Mesothelial cell of epicardium (in vitro differentiated cells): Measurements from ENCODE around the gene AZU1. TPM values are rescaled to one million over a fixed set of nuclear protein-coding genes. Genes with fewer than 3 reads are reported as not detected.
"Not testable (repeated sequence)": the region's sequence is repeated elsewhere in the genome, so short reads cannot be mapped to it uniquely, and the experiment has no call there.

Experiments
- DNase-seq, 2 experiments: peaks; one replicate each; pipeline ENCODE4 v3.0.0; 2021; ENCODE audit warnings: low spot score in 2 of 2; ENCODE audit not compliant: unreplicated experiment in 2 of 2
- H3K27ac Mint-ChIP-seq: 2 replicates; pipeline ENCODE4 v1.8.0; 2021; ENCODE audit warnings: mixed read lengths
- H3K27me3 Mint-ChIP-seq: 2 replicates; pipeline ENCODE4 v1.8.0; 2021; ENCODE audit warnings: low read depth, mixed read lengths
- H3K36me3 Mint-ChIP-seq: 2 replicates; pipeline ENCODE4 v1.8.0; 2021; ENCODE audit warnings: mixed read lengths
- H3K4me1 Mint-ChIP-seq: 2 replicates; pipeline ENCODE4 v1.8.0; 2021; ENCODE audit warnings: mixed read lengths
- H3K4me3 Mint-ChIP-seq: 2 replicates; pipeline ENCODE4 v1.8.0; 2021; ENCODE audit warnings: mild to moderate bottlenecking, moderate library complexity, mixed read lengths
- H3K9me3 Mint-ChIP-seq: 2 replicates; pipeline ENCODE4 v1.8.0; 2021; ENCODE audit warnings: mixed read lengths
- total RNA-seq: library from RNA; stranded (reverse); gene quantifications from 3 replicates; pipeline ENCODE4 v1.2.1, GENCODE V29; 2021
- TF ChIP-seq, protein P1 (sequence below): fragments of 200-600 bp; sonication (generic); IDR thresholded peaks from one replicate; pipeline ENCODE4 v1.5.0; 2021; ENCODE audit warnings: antibody characterized with exemption; ENCODE audit not compliant: unreplicated experiment

AZU1 gene
- total RNA-seq, 1 donor from 2014 or later = 6.7 TPM

DNA sequence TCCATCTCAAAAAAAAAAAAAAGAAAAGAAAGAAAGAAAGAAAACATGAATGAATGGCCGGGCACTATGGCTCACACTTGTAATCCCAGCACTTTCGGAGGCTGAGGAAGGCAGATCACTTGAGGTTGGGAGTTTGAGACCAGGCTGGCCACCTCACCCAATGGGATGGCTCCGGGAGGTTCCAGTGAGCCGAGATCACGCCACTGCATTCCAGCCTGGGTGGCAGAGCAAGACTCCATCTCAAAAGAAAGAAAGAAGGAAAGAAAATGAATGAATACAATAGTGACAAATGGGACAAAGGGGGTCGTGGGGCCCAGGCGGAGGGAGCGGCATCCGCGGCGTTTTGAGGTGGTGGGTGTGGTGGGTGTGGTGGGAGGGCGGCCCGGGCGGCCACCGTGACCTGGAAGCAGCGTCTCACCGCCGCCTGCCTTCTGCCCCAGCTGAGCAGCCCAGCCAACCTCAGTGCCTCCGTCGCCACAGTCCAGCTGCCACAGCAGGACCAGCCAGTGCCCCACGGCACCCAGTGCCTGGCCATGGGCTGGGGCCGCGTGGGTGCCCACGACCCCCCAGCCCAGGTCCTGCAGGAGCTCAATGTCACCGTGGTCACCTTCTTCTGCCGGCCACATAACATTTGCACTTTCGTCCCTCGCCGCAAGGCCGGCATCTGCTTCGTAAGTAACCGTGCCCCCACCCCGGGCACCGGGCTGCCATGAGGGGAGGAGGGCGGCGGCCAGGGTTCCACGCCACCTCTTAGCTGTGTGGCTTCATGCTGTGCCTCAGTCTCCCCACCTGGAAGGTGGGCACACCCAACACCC lies 18.3 kb downstream of the AZU1 start:
- no peak for DNase-seq
- Mint-ChIP-seq H3K4me3 (no peak overlapping the region), H3K36me3 (no peaks in the 10 kb centered on the region), H3K27me3 (peaks cover 32% of the 10 kb centered on the region), H3K4me1 (peaks cover 10% of the 10 kb centered on the region), H3K27ac (no peak overlapping the region), H3K9me3 (no peaks in the 10 kb centered on the region)
- TF ChIP-seq, protein P1, sequence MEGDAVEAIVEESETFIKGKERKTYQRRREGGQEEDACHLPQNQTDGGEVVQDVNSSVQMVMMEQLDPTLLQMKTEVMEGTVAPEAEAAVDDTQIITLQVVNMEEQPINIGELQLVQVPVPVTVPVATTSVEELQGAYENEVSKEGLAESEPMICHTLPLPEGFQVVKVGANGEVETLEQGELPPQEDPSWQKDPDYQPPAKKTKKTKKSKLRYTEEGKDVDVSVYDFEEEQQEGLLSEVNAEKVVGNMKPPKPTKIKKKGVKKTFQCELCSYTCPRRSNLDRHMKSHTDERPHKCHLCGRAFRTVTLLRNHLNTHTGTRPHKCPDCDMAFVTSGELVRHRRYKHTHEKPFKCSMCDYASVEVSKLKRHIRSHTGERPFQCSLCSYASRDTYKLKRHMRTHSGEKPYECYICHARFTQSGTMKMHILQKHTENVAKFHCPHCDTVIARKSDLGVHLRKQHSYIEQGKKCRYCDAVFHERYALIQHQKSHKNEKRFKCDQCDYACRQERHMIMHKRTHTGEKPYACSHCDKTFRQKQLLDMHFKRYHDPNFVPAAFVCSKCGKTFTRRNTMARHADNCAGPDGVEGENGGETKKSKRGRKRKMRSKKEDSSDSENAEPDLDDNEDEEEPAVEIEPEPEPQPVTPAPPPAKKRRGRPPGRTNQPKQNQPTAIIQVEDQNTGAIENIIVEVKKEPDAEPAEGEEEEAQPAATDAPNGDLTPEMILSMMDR = no peak

DNA sequence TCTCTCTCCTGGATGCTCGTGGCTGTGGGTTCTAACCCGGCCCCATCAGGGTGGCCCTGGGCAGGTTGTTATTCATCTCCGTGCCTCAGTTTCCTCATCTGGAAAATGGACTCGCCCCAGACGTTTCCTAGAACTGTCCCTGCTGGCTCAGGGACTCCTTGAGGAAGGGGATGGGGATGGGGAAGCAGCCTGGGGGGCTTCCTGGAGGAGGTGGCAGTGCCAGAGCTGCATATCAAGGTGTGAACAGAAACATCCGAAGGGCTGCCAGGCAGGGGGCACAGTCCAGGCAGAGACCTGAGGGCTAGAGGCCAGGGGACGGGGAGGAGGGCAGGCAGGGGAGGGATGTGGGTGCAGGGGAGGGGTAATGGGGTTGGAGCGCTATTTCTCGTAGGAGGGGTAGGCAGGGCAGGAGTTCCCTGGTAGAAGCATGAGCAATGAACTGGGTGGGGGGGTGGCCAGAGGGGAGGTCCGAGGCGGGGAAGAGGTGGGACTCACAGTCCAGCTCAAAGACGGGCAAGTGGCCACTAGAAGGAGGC lies 20.8 kb downstream of the AZU1 start:
- Mint-ChIP-seq H3K36me3 (no peaks in the 10 kb centered on the region), H3K27ac (no peak overlapping the region), H3K27me3 (peaks cover 17% of the 10 kb centered on the region), H3K9me3 (no peaks in the 10 kb centered on the region), H3K4me3 (no peak overlapping the region), H3K4me1 (peaks cover 10% of the 10 kb centered on the region)
- no peak for DNase-seq
- TF ChIP-seq, protein P1 = no peak

- H3K4me3 Mint-ChIP-seq, H3K27ac Mint-ChIP-seq, H3K36me3 Mint-ChIP-seq, H3K9me3 Mint-ChIP-seq, DNase-seq: not testable (repeated sequence)
- Mint-ChIP-seq H3K4me1 (peaks cover 10% of the 10 kb centered on the region), H3K27me3 (peaks cover 13% of the 10 kb centered on the region)
Measured at GRCh38 chr19:849195-849594, 21.6 kb downstream of the AZU1 start.

DNA sequence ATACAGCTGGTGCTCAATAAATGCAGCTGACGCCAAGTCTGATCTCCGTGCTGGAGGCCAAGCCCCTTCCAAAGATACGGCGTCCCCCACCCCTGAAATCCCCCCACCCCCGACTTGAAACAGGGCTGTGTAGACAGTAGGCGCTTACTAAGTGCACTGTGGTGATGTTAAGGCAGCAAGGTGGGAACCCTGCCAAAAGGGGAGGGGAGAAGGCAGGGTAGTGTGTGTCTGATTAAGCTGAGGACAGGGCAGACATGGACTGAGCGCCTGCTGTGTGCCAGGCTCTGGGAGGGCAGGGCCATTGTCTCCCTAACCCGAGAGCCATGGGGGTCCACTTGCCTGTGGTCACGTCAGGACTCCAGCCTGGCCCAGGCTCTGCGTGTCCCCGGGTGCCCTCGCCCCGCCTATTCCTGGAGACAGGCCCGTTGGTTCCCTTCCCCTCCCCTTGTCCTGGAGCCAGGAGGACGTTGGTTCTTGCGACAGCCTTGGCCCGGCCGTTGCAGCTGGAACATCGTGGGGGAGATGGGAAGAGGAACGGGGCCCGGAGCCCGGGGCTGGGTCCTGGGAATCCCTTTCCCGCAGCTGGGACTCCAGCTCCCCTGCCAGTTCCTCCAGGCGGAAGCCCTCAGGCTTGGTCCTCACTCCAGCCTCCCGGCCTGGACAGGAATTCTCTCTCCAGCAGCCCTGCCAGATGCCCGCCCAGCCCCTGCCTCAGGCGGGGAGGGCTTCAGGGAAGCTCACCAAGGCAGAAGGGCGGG lies 22.8 kb downstream of the AZU1 start:
- TF ChIP-seq, protein P1 = no peak
- Mint-ChIP-seq H3K27me3 (peaks cover 6% of the 10 kb centered on the region), H3K4me3 (no peak overlapping the region), H3K9me3 (no peaks in the 10 kb centered on the region), H3K36me3 (no peaks in the 10 kb centered on the region), H3K4me1 (peaks cover 7% of the 10 kb centered on the region), H3K27ac (no peak overlapping the region)
- no peak for DNase-seq

- no peak for DNase-seq
- Mint-ChIP-seq H3K27ac (no peak overlapping the region), H3K36me3 (no peaks in the 10 kb centered on the region), H3K9me3 (no peaks in the 10 kb centered on the region), H3K4me1 (peaks cover 5% of the 10 kb centered on the region), H3K27me3 (peaks cover 2% of the 10 kb centered on the region), H3K4me3 (no peak overlapping the region)
- TF ChIP-seq, protein P1 = no peak
Measured at GRCh38 chr19:850979-851335, 23.3 kb downstream of the AZU1 start.
